K562 (cell line): ENCODE measurements around the gene HNRNPK.

ENCODE experiments used
- ZC3H8 ChIP-seq: fragments of 450-650 bp; IDR thresholded peaks from 2 replicates; pipeline ENCODE4 v1.6.1; 2017
- TF ChIP-seq, protein P1 (sequence below): fragments of 250-450 bp; sonication (Bioruptor Pico); IDR thresholded peaks from 2 replicates; pipeline ENCODE4 v1.4.0; 2020

DNA sequence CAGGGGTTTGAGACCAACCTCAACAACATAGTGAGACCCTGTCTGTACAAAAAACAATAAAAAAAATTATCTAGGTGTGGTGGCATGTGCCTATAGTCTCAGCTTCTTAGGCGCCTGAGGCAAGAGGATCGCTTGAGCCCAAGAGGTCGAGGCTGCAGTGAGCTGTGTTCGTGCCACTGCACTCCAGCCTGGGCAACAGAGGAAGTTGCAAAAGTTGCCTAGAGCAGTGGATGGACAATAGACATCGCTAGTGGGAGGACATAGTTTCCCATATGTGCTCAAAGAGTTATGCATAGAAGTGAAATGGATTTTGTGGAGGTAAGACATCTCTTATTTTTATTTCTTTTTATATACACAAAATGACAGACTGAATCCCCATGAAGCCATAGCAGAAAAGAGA lies 19.0 kb downstream of the HNRNPK start:
- TF ChIP-seq ZC3H8: no peak
- TF ChIP-seq, protein P1, sequence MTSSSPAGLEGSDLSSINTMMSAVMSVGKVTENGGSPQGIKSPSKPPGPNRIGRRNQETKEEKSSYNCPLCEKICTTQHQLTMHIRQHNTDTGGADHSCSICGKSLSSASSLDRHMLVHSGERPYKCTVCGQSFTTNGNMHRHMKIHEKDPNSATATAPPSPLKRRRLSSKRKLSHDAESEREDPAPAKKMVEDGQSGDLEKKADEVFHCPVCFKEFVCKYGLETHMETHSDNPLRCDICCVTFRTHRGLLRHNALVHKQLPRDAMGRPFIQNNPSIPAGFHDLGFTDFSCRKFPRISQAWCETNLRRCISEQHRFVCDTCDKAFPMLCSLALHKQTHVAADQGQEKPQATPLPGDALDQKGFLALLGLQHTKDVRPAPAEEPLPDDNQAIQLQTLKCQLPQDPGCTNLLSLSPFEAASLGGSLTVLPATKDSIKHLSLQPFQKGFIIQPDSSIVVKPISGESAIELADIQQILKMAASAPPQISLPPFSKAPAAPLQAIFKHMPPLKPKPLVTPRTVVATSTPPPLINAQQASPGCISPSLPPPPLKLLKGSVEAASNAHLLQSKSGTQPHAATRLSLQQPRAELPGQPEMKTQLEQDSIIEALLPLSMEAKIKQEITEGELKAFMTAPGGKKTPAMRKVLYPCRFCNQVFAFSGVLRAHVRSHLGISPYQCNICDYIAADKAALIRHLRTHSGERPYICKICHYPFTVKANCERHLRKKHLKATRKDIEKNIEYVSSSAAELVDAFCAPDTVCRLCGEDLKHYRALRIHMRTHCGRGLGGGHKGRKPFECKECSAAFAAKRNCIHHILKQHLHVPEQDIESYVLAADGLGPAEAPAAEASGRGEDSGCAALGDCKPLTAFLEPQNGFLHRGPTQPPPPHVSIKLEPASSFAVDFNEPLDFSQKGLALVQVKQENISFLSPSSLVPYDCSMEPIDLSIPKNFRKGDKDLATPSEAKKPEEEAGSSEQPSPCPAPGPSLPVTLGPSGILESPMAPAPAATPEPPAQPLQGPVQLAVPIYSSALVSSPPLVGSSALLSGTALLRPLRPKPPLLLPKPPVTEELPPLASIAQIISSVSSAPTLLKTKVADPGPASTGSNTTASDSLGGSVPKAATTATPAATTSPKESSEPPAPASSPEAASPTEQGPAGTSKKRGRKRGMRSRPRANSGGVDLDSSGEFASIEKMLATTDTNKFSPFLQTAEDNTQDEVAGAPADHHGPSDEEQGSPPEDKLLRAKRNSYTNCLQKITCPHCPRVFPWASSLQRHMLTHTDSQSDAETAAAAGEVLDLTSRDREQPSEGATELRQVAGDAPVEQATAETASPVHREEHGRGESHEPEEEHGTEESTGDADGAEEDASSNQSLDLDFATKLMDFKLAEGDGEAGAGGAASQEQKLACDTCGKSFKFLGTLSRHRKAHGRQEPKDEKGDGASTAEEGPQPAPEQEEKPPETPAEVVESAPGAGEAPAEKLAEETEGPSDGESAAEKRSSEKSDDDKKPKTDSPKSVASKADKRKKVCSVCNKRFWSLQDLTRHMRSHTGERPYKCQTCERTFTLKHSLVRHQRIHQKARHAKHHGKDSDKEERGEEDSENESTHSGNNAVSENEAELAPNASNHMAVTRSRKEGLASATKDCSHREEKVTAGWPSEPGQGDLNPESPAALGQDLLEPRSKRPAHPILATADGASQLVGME (CRISPR knock-in tag): no peak
